Measurements from ENCODE around the gene EVC2. TPM values are rescaled to one million over a fixed set of nuclear protein-coding genes. Genes with fewer than 3 reads are reported as not detected.

EVC2 gene
- total RNA-seq, 2 donors from 2014 or later = 0.49 to 0.93 TPM

GRCh38 chr4:5552451-5552850 lies 155.9 kb downstream of the EVC2 start:
- Histone ChIP-seq H3K4me1 (no peaks in the 10 kb centered on the region), H3K27ac (no peak overlapping the region), H3K36me3 (no peaks in the 10 kb centered on the region), H3K9ac (ENCODE audit: low read depth in 2 of 2, low read length in 2 of 2) (no peak overlapping the region), H3K4me3 (no peak overlapping the region), H3K9me3 (no peaks in the 10 kb centered on the region), H3K27me3 (no peaks in the 10 kb centered on the region)
- intact Hi-C loops (cut with DNase I) = no loop called here
- no peak for TF ChIP-seq CTCF (IDR thresholded peaks at IDR 0.05)
- DNase-seq = no peak

- Histone ChIP-seq H3K36me3 (no peaks in the 10 kb centered on the region), H3K27ac (no peak overlapping the region), H3K9me3 (no peaks in the 10 kb centered on the region), H3K4me1 (no peaks in the 10 kb centered on the region), H3K4me3 (no peak overlapping the region), H3K27me3 (no peaks in the 10 kb centered on the region), H3K9ac (ENCODE audit: low read depth in 2 of 2, low read length in 2 of 2) (no peak overlapping the region)
- TF ChIP-seq CTCF (IDR thresholded peaks at IDR 0.05) = no peak
- DNase-seq = no peak
- intact Hi-C loops (cut with DNase I) = no loop called here
Observed at GRCh38 chr4:5547651-5548249, 160.6 kb downstream of the EVC2 start.

DNA sequence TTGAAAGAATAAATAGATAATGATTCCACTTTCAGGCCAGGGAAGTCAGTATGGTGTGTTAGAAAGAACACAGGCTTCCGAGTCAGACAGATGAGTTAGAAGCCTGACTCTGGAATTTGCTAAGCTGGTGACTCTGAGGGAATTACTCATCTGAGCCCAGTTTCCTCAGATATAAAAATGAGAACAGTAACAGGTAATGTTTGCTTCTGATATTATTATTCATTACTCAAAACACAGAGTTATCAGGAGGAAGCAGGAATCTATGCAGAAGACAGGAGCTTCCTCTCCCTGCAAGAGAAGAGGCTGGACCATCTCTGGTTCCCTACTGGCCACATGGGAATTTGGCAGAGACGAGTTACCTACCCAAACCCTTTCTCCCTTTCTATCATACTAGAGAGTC lies 163.1 kb downstream of the EVC2 start:
- no peak for DNase-seq
- Histone ChIP-seq H3K4me1 (no peaks in the 10 kb centered on the region), H3K4me3 (no peak overlapping the region), H3K27me3 (no peaks in the 10 kb centered on the region), H3K36me3 (no peaks in the 10 kb centered on the region), H3K9me3 (no peaks in the 10 kb centered on the region), H3K9ac (ENCODE audit: low read depth in 2 of 2, low read length in 2 of 2) (no peak overlapping the region), H3K27ac (no peak overlapping the region)
- no peak for TF ChIP-seq CTCF (IDR thresholded peaks at IDR 0.05)
- intact Hi-C loops (cut with DNase I) = no loop called here

- Histone ChIP-seq H3K9ac (ENCODE audit: low read depth in 2 of 2, low read length in 2 of 2) (no peak overlapping the region), H3K27ac (no peak overlapping the region), H3K4me3 (no peak overlapping the region), H3K36me3 (no peaks in the 10 kb centered on the region), H3K27me3 (no peaks in the 10 kb centered on the region), H3K4me1 (no peaks in the 10 kb centered on the region), H3K9me3 (no peaks in the 10 kb centered on the region)
- TF ChIP-seq CTCF (IDR thresholded peaks at IDR 0.05) = no peak
- intact Hi-C loops (cut with DNase I) = no loop called here
- no peak for DNase-seq
Observed at GRCh38 chr4:5544762-5545161, 163.6 kb downstream of the EVC2 start.

DNA sequence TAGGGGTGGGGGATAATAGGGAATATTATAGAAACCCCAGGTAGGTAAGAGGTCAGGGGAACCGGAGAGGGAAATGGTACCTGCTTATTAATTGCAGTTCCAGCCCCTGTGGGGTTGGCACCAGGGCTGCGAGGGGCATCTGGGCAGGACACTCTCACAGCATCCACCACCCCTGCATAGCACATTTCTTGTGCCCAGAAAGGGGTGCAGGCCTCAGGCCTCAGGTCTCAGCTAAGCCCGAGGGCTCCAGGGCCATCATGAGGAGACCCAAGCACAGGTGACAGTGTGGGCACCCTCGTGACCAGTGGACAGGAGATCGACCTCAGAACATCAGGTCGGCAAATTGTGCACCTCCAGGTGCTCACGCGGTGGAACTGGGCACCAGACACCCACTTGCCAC lies 164.7 kb downstream of the EVC2 start:
- no peak overlapping the region for H3K4me3 ChIP-seq
- intact Hi-C loops (cut with DNase I) = no loop called here
- H3K27ac ChIP-seq = no peak overlapping the region
- no peak overlapping the region for H3K9ac ChIP-seq (ENCODE audit: low read depth in 2 of 2, low read length in 2 of 2)
- no peak for TF ChIP-seq CTCF (IDR thresholded peaks at IDR 0.05)
- H3K27me3 ChIP-seq = no peaks in the 10 kb centered on the region
- DNase-seq = no peak
- H3K9me3 ChIP-seq = no peaks in the 10 kb centered on the region
- H3K4me1 ChIP-seq = no peaks in the 10 kb centered on the region
- no peaks in the 10 kb centered on the region for H3K36me3 ChIP-seq
